DND-41 (cell line): Measurements from ENCODE around the gene IL1RAPL2.

Experiments used
- EZH2 ChIP-seq: IDR thresholded peaks from 3 replicates; pipeline ENCODE4 v1.6.1; 2012; ENCODE audit warnings: borderline replicate concordance, low read depth, mild to moderate bottlenecking, moderate library complexity, low read length, inconsistent platforms; ENCODE audit not compliant: severe bottlenecking
- TF ChIP-seq, protein P1 (sequence below): IDR thresholded peaks from 2 replicates; pipeline ENCODE4 v1.5.1; 2012; ENCODE audit warnings: borderline replicate concordance, low read length, moderate library complexity, mild to moderate bottlenecking; ENCODE audit not compliant: poor library complexity, severe bottlenecking; ENCODE audit errors: extremely low read depth

- TF ChIP-seq, protein P1, sequence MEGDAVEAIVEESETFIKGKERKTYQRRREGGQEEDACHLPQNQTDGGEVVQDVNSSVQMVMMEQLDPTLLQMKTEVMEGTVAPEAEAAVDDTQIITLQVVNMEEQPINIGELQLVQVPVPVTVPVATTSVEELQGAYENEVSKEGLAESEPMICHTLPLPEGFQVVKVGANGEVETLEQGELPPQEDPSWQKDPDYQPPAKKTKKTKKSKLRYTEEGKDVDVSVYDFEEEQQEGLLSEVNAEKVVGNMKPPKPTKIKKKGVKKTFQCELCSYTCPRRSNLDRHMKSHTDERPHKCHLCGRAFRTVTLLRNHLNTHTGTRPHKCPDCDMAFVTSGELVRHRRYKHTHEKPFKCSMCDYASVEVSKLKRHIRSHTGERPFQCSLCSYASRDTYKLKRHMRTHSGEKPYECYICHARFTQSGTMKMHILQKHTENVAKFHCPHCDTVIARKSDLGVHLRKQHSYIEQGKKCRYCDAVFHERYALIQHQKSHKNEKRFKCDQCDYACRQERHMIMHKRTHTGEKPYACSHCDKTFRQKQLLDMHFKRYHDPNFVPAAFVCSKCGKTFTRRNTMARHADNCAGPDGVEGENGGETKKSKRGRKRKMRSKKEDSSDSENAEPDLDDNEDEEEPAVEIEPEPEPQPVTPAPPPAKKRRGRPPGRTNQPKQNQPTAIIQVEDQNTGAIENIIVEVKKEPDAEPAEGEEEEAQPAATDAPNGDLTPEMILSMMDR: no peak
- no peak for TF ChIP-seq EZH2
Measured at GRCh38 chrX:105754286-105754964, 1188.4 kb downstream of the IL1RAPL2 start.
